IMR-90 (cell line): Measurements from ENCODE around the gene ARL9. TPM values are rescaled to one million over a fixed set of nuclear protein-coding genes. Genes with fewer than 3 reads are reported as not detected.
A peak's percentile ranks its signal among the peaks of the same experiment; 100 is the strongest.

Experiments
- ATAC-seq: fragments of 200-7000 bp; cut with Tn5 transposase; 2 replicates; pipeline ENCODE4 v1.9.1; 2020; ENCODE audit warnings: low read depth, mild to moderate bottlenecking, moderate library complexity
- BruUV-seq: library from RNA; stranded (reverse); fragments of 400-500 nt; replicated peaks from 2 replicates; lab custom pipeline; 2021; lab: Mats Ljungman, UMichigan
- CTCF ChIA-PET: fragments of 300-600 bp; formaldehyde crosslinking; extraction: SDS; loops from one replicate; lab custom pipeline; 2021; ENCODE audit warnings: antibody characterized with exemption; lab: Yijun Ruan, JAX
- POLR2A ChIA-PET: fragments of 300-600 bp; sonication (Branson Sonifier 250); formaldehyde crosslinking; loops from one replicate; lab custom pipeline; 2022; ENCODE audit warnings: antibody characterized with exemption; ENCODE audit not compliant: unreplicated experiment; lab: Charles Lee
- DNase-seq: peaks from one replicate; pipeline ENCODE4 v3.0.0; 2013
- H2AFZ ChIP-seq: replicated peaks from 2 replicates; pipeline ENCODE3; 2013; ENCODE audit warnings: low read length, mild to moderate bottlenecking; ENCODE audit not compliant: poor library complexity
- H2AK5ac ChIP-seq: 2 replicates; pipeline ENCODE4 v1.6.1; 2013; ENCODE audit warnings: low read depth, low read length, inconsistent platforms
- H2AK9ac ChIP-seq: replicated peaks from 2 replicates; pipeline ENCODE3; 2013; ENCODE audit warnings: mild to moderate bottlenecking, low read depth, low read length, moderate library complexity; ENCODE audit not compliant: poor library complexity
- H2BK120ac ChIP-seq: 2 replicates; pipeline ENCODE4 v1.6.1; 2013; ENCODE audit warnings: low read depth, low read length, inconsistent platforms
- H2BK15ac ChIP-seq: 3 replicates; pipeline ENCODE4 v1.6.1; 2013; ENCODE audit warnings: low read depth, low read length, inconsistent platforms
- H2BK20ac ChIP-seq: 2 replicates; pipeline ENCODE4 v1.6.1; 2013; ENCODE audit warnings: low read depth, mild to moderate bottlenecking, inconsistent platforms, low read length, moderate library complexity
- H2BK5ac ChIP-seq: 2 replicates; pipeline ENCODE4 v1.6.1; 2013; ENCODE audit warnings: mild to moderate bottlenecking, low read depth, low read length, inconsistent platforms; ENCODE audit not compliant: poor library complexity, severe bottlenecking
- H3K14ac ChIP-seq: replicated peaks from 2 replicates; pipeline ENCODE4 v1.6.1; 2013; ENCODE audit warnings: low read depth, low read length, inconsistent platforms
- H3K18ac ChIP-seq: 2 replicates; pipeline ENCODE4 v1.6.1; 2013; ENCODE audit warnings: low read depth, low read length, control low read depth
- H3K23ac ChIP-seq: 2 replicates; pipeline ENCODE4 v1.6.1; 2013; ENCODE audit warnings: low read depth, low read length, inconsistent platforms
- H3K27ac ChIP-seq: 2 replicates; pipeline ENCODE4 v1.5.1; 2013; ENCODE audit warnings: mild to moderate bottlenecking, control low read depth, low read length; ENCODE audit not compliant: insufficient read depth
- H3K27me3 ChIP-seq: 2 replicates; pipeline ENCODE4 v1.6.1; 2013; ENCODE audit warnings: low read length; ENCODE audit not compliant: control insufficient read depth, insufficient read depth
- H3K36me3 ChIP-seq: 2 replicates; pipeline ENCODE4 v1.6.1; 2013; ENCODE audit warnings: low read length, mixed read lengths; ENCODE audit not compliant: control insufficient read depth, insufficient read depth
- H3K4ac ChIP-seq: 2 replicates; pipeline ENCODE4 v1.6.1; 2013; ENCODE audit warnings: low read depth, low read length, inconsistent platforms
- H3K4me1 ChIP-seq: 2 replicates; pipeline ENCODE4 v1.6.1; 2013; ENCODE audit warnings: low read length, mixed read lengths; ENCODE audit not compliant: control insufficient read depth, insufficient read depth
- H3K4me2 ChIP-seq: 2 replicates; pipeline ENCODE4 v1.6.1; 2013; ENCODE audit warnings: low read depth, mild to moderate bottlenecking, control low read depth, low read length, moderate library complexity
- H3K4me3 ChIP-seq: 2 replicates; pipeline ENCODE4 v1.5.1; 2013; ENCODE audit warnings: low read depth, mild to moderate bottlenecking, control low read depth, low read length, moderate library complexity; ENCODE audit not compliant: insufficient read depth
- H3K56ac ChIP-seq: 2 replicates; pipeline ENCODE4 v1.6.1; 2013; ENCODE audit warnings: low read length, inconsistent platforms; ENCODE audit not compliant: insufficient read depth; ENCODE audit errors: extremely low read depth
- H3K79me1 ChIP-seq, 2 experiments: 2 replicates each; pipeline ENCODE4 v1.6.1; 2013; ENCODE audit warnings: low read length in 2 of 2, inconsistent platforms in 1 of 2, low read depth in 1 of 2
- H3K9ac ChIP-seq: 2 replicates; pipeline ENCODE4 v1.6.1; 2013; ENCODE audit warnings: low read depth, low read length, control low read depth
- H3K9me1 ChIP-seq: 2 replicates; pipeline ENCODE4 v1.6.1; 2013; ENCODE audit warnings: low read length, inconsistent platforms; ENCODE audit not compliant: insufficient read depth
- H3K9me3 ChIP-seq: 2 replicates; pipeline ENCODE4 v1.6.1; 2013; ENCODE audit warnings: low read length; ENCODE audit not compliant: control insufficient read depth, insufficient read depth
- H4K20me1 ChIP-seq: 2 replicates; pipeline ENCODE4 v1.6.1; 2013; ENCODE audit warnings: low read length, inconsistent platforms; ENCODE audit not compliant: insufficient read depth
- H4K5ac ChIP-seq: 2 replicates; pipeline ENCODE4 v1.6.1; 2013; ENCODE audit warnings: mild to moderate bottlenecking, low read depth, low read length, control low read depth
- H4K8ac ChIP-seq, 2 experiments: 2 replicates each; pipeline ENCODE4 v1.6.1; 2013; ENCODE audit warnings: low read depth in 2 of 2, low read length in 2 of 2, control low read depth in 1 of 2, inconsistent platforms in 1 of 2
- H4K91ac ChIP-seq: 2 replicates; pipeline ENCODE4 v1.6.1; 2013; ENCODE audit warnings: low read depth, low read length, inconsistent platforms; ENCODE audit not compliant: insufficient read depth
- BHLHE40 ChIP-seq: fragments of 150-350 bp; IDR thresholded peaks from 2 replicates; pipeline ENCODE4 v1.6.1; 2016; ENCODE audit warnings: mild to moderate bottlenecking, low read depth, low read length
- CEBPB ChIP-seq: IDR thresholded peaks from 2 replicates; pipeline ENCODE4 v1.6.1; 2012; ENCODE audit warnings: low read depth, low read length, improper control_type of control experiment
- CHD1 ChIP-seq: IDR thresholded peaks from 2 replicates; pipeline ENCODE4 v1.6.1; 2012; ENCODE audit warnings: low read depth, low read length, improper control_type of control experiment
- ELK1 ChIP-seq: fragments of 150-350 bp; IDR thresholded peaks from 2 replicates; pipeline ENCODE4 v1.6.1; 2016; ENCODE audit warnings: low read depth, mild to moderate bottlenecking, low read length, moderate library complexity, borderline replicate concordance
- POLR2A ChIP-seq: IDR thresholded peaks from 2 replicates; pipeline ENCODE4 v1.6.1; 2012; ENCODE audit warnings: mild to moderate bottlenecking, low read depth, low read length
- RFX5 ChIP-seq: IDR thresholded peaks from 2 replicates; pipeline ENCODE4 v1.8.0; 2012; ENCODE audit warnings: low read depth, mild to moderate bottlenecking, low read length, moderate library complexity
- WGBS, 2 experiments: methylation state at CpG; one replicate each; pipeline versions ENCODE4 v1.1.5 to v1.1.7; 2013; ENCODE audit warnings: missing lambda C conversion rate in 2 of 2; ENCODE audit not compliant: insufficient read length in 1 of 2; ENCODE audit errors: extremely low coverage in 2 of 2; 5-methylcytosine and 5-hydroxymethylcytosine counted together
- dilution Hi-C: fragments of 300-500 bp; cut with HindIII; formaldehyde crosslinking; loops from one replicate; pipeline ENCODE4 v1.14.3; 2018; ENCODE audit warnings: low sequenced_read_pairs; ENCODE audit not compliant: unreplicated experiment
- in situ Hi-C: fragments of 300-500 bp; cut with MboI; formaldehyde crosslinking; loops from 3 replicates; pipeline ENCODE4 v1.14.3; 2019; ENCODE audit warnings: low sequenced_read_pairs, inconsistent platforms, mixed read lengths
- intact Hi-C: fragments of 100-400 bp; cut with micrococcal nuclease; formaldehyde crosslinking; loops from 2 replicates; pipeline ENCODE4 v1.10.0; 2022
- polyA plus RNA-seq, 3 experiments: library from polyadenylated mRNA; depleted of rRNA; stranded (reverse); fragments of >200 nt; gene quantifications; 2 replicates each; pipeline ENCODE4 v1.2.3, GENCODE V29; 2012; ENCODE audit warnings: low replicate concordance in 1 of 3
- total RNA-seq: library from RNA; depleted of rRNA; stranded (reverse); fragments of >200 nt; gene quantifications from 2 replicates; pipeline ENCODE4 v1.2.3, GENCODE V29; 2012
- TF ChIP-seq, protein P1 (sequence below): conservative IDR thresholded peaks from 2 replicates; pipeline ENCODE4 v1.5.1; 2012; ENCODE audit warnings: mild to moderate bottlenecking, low read depth, low read length, improper control_type of control experiment

Gene ARL9
- total and polyA plus RNA-seq, 2 of the 4 experiments (the other 2 are of a cell fraction) = 0.18 to 0.51 TPM

DNA sequence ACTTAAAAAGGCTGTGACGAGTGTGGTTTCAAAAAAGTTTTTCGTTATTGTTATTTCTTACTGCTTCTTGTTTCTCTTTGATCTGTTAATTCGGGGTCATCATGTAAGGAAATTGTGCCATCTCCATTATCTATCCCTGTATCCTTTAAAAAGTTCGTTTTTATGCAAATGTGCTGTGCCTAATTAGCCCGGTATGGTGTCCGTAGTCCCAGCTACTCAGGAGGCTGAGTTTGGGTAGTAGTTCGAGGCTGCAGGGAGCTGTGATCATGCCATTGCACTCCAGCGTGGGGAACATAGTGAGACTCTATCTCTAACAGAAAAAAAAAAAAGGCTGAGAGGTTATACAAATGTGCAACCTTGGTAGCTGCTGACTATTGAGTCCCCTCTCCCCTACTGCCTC, 45.1 kb downstream of the ARL9 start:
- Histone ChIP-seq H3K4ac (no peak overlapping the region), H2AK9ac (no peak overlapping the region), H4K20me1 (no peaks in the 10 kb centered on the region), H2BK120ac (no peak overlapping the region), H4K5ac (no peak overlapping the region), H4K91ac (no peak overlapping the region), H3K9me3 (no peaks in the 10 kb centered on the region), H3K4me1 (no peaks in the 10 kb centered on the region), H3K18ac (no peak overlapping the region), H3K23ac (peak overlapping the region; percentile 80; the same call in 1 of the 2 replicates), H2BK15ac (no peak overlapping the region), H3K9ac (no peak overlapping the region), H3K79me1 (no peaks in the 10 kb centered on the region), H3K9me1 (no peaks in the 10 kb centered on the region), H3K14ac (no peak overlapping the region), H2BK20ac (no peak overlapping the region), H4K8ac (no peak overlapping the region), H3K56ac (no peak overlapping the region), H2BK5ac (no peak overlapping the region), H3K4me2 (no peak overlapping the region), H2AK5ac (no peak overlapping the region), H3K27ac (no peak overlapping the region), H3K27me3 (no peaks in the 10 kb centered on the region), H2AFZ (no peak overlapping the region), H3K4me3 (no peak overlapping the region), H3K36me3 (no peaks in the 10 kb centered on the region)
- POLR2A ChIA-PET = no interaction called here
- intact Hi-C loops (no loop called here), in situ Hi-C loops (no loop called here), dilution Hi-C loops (no loop called here)
- TF ChIP-seq, protein P1, sequence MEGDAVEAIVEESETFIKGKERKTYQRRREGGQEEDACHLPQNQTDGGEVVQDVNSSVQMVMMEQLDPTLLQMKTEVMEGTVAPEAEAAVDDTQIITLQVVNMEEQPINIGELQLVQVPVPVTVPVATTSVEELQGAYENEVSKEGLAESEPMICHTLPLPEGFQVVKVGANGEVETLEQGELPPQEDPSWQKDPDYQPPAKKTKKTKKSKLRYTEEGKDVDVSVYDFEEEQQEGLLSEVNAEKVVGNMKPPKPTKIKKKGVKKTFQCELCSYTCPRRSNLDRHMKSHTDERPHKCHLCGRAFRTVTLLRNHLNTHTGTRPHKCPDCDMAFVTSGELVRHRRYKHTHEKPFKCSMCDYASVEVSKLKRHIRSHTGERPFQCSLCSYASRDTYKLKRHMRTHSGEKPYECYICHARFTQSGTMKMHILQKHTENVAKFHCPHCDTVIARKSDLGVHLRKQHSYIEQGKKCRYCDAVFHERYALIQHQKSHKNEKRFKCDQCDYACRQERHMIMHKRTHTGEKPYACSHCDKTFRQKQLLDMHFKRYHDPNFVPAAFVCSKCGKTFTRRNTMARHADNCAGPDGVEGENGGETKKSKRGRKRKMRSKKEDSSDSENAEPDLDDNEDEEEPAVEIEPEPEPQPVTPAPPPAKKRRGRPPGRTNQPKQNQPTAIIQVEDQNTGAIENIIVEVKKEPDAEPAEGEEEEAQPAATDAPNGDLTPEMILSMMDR = no peak
- no peak for TF ChIP-seq CHD1
- no peak for TF ChIP-seq BHLHE40
- TF ChIP-seq CEBPB = no peak
- TF ChIP-seq ELK1 = no peak
- no peak for TF ChIP-seq RFX5
- no peak for TF ChIP-seq POLR2A
- DNase-seq (no peak), ATAC-seq (no peak)
- CTCF ChIA-PET = no interaction called here
- no TSS peak for BruUV-seq
- no CpG with 5 or more reads among the region's 8 CpGs for WGBS, 2 experiments
